Measurements from ENCODE around the gene ROBO1. TPM values are rescaled to one million over a fixed set of nuclear protein-coding genes. Genes with fewer than 3 reads are reported as not detected.

ROBO1 gene
- total RNA-seq, 2 donors from 2014 or later, result 0.12 TPM; not detected in 1

DNA sequence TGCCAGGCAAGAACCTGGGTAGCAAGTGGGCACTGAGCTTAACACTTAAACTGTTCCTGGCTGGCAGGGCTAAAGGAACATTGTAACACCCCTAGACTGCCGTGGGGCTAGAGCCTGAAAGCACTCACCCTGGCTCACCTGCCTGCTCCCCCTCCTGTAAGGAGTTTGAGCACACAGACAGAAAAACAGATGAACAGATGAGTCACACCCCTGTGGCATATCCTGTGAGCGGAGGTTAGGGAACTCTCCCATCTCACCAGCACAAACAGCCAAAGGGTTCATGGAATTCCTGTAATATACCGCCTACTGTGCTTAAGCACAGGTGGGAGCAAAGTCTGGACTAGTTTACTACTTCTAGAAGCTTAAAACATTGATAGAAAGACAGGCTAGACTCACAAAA, 300.1 kb downstream of the ROBO1 start:
- H3K9me3 Mint-ChIP-seq, result peaks cover 0 to 13% of the 10 kb centered on the region in 2 donors
- ATAC-seq, result no peak
- H3K36me3 Mint-ChIP-seq, result no peaks in the 10 kb centered on the region
- no peak for DNase-seq (ENCODE audit: low spot score in 2 of 2)
- no peak overlapping the region for H3K27ac Mint-ChIP-seq

DNA sequence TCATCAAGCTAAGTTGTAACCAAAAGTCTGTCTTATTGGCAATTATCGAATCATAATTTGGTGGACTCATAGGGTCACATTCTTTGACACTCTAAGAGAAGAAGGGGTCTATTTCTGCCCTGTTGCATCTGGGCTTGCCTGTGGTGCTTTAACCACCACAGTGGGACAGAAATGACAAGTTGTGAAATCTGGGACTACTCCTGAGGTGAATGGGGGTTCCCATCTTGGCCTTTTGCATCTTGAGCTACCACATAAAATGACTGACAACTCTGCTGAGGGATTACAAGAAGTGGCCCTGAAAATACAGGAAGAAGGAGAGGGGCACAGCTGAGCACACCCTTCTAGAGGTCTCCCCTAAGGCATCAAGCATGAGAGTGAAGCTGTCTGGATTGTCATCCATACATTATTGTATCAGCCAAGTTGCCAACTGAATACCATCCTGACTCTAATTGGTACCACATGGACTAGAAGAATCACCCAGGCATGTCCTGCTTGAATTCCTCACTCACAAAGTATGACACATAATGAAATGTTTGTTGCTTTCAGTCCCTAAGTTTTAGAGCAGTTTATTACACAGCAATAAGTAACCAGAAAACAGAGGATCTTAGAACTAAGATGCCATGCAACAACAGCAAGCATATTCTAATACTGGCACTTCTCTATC, 306.5 kb downstream of the ROBO1 start:
- ATAC-seq, result no peak
- H3K27ac Mint-ChIP-seq, result no peak overlapping the region

DNA sequence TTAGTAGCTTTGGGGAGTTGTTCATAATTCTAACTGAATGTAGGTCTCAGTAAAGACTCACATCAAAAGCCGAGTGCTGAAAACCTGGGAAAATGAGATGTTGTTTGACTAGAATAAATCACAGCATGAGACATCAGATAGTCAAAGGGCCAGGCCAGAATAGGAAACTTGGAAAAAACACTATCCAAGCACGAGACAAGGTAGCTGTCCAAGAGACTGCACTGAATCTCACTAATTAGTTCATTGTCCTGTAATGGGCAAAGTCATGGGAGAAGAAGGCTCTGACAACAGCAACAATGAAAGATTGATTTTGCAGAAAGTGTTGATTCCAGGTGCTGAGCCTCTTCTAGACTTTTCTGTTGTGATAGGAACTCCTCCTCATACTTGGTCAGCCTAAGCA, 314.2 kb downstream of the ROBO1 start:
- peaks cover 0 to 4% of the 10 kb centered on the region in 2 donors for H3K36me3 Mint-ChIP-seq
- no peak overlapping the region for H3K27ac Mint-ChIP-seq
- ATAC-seq (no peak), DNase-seq (ENCODE audit: low spot score in 2 of 2) (no peak)
- H3K9me3 Mint-ChIP-seq, result peaks cover 8 to 22% of the 10 kb centered on the region in 2 donors

More for the DNA sequence above, 306.5 kb downstream of the ROBO1 start:
- Mint-ChIP-seq H3K36me3 (peaks cover 0 to 4% of the 10 kb centered on the region in 2 donors), H3K9me3 (peaks cover 8 to 17% of the 10 kb centered on the region in 2 donors)
- no peak for DNase-seq (ENCODE audit: low spot score in 2 of 2)

DNA sequence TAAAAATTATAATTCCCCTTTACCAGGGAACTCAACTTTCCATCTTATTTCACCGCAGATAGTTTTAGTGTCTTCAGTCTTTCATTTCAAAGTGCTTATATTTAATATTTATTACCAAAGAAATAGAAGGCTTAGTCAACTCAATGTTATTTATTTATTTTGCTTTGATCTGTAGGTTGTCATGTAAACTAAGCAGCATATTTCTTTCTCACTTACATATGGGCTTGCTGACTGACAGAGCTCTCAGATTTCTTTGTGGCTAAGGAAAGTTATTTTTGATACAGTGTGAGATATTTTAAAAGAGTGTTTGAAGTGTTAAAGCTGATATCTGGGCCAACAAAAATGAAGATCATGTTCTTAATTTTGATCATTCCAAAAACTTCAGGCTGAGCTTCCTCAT, 331.4 kb downstream of the ROBO1 start:
- peaks cover 9 to 13% of the 10 kb centered on the region in 2 donors for H3K9me3 Mint-ChIP-seq
- H3K27ac Mint-ChIP-seq, result no peak overlapping the region
- no peak for ATAC-seq
- DNase-seq (ENCODE audit: low spot score in 2 of 2), result no peak
- no peaks in the 10 kb centered on the region for H3K36me3 Mint-ChIP-seq

DNA sequence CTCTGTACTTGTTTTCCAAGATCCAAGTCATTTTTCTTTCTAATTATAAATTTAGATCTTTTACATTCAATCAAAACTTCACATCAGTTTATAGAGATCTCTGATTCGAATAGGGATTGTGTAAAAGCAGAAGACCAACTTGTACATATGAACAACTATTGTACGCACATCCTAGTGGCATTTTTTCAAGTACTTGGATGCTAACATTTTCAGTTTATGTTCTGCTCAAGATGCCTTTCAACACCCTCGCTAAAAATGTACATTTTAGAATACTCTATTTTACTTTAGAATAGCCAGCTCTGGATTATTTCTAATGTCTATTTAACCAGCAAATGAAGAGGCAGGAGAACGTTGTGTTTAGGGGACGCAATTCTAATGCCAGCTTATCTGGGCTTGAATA, 340.7 kb downstream of the ROBO1 start:
- Mint-ChIP-seq H3K36me3 (no peaks in the 10 kb centered on the region), H3K27ac (no peak overlapping the region), H3K9me3 (peaks cover 13 to 18% of the 10 kb centered on the region in 2 donors)
- no peak for DNase-seq (ENCODE audit: low spot score in 2 of 2)
- no peak for ATAC-seq

DNA sequence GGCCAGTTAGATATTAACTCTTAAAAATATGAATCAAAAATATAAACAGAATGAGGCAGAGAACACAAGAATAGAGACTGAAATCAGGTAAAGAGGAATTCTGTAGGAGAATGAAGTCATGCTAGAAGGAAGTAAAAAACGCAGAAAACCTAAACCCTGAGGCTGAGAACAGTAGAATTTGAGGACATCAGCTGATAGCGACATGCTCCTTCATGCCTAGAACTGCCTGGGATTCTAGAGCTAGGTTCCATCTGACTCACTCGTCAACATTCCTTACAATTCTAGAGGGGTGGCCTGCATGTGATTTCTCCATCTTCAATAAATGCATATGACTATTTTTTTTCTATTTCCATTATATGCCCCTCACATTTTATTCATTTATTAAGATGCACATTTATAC, 343.0 kb downstream of the ROBO1 start:
- DNase-seq (ENCODE audit: low spot score in 2 of 2) (no peak), ATAC-seq (no peak)
- Mint-ChIP-seq H3K27ac (no peak overlapping the region), H3K36me3 (no peaks in the 10 kb centered on the region), H3K9me3 (peaks cover 17 to 21% of the 10 kb centered on the region in 2 donors)

DNA sequence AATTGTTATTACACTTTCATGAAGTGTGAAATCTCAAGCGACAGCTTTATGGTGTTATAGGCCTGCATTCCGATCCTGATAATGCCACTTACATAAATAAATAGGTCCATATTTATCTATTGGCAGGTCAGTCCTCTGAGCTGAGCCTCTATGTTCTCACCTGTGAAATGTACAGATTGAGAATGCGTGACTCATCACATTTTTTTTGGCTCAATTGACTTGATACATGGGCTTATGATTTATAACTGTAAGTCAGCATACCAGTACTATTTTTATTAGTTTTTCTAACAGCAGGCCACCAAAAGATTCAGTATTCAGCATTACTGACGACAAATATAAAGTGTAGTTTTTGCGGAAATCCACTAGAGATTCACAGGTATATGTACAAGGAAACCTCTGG, 344.4 kb downstream of the ROBO1 start:
- ATAC-seq (no peak), DNase-seq (ENCODE audit: low spot score in 2 of 2) (no peak)
- no peak overlapping the region for H3K27ac Mint-ChIP-seq
- peaks cover 21 to 28% of the 10 kb centered on the region in 2 donors for H3K9me3 Mint-ChIP-seq
- no peaks in the 10 kb centered on the region for H3K36me3 Mint-ChIP-seq

DNA sequence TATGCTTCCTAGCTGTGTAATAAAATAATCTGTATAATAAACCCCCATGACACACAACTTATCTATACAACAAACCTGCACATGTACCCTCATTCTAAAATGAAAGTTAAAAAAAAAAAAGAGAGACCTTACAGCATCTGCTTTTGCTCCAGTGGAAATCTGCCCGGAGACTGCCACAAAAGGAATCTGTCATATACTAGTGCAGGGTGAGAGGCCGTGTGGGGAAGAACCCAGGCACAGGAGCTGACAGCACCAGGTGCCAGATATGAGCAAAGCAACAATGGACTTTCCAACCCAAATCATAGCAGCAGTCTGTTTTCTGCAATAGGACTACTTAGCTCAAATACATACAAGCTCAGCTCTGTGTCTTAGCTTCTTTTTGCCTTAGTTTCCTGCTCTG, 346.5 kb downstream of the ROBO1 start:
- no peak for ATAC-seq
- Mint-ChIP-seq H3K9me3 (peaks cover 20 to 24% of the 10 kb centered on the region in 2 donors), H3K27ac (no peak overlapping the region), H3K36me3 (no peaks in the 10 kb centered on the region)
- no peak for DNase-seq (ENCODE audit: low spot score in 2 of 2)

DNA sequence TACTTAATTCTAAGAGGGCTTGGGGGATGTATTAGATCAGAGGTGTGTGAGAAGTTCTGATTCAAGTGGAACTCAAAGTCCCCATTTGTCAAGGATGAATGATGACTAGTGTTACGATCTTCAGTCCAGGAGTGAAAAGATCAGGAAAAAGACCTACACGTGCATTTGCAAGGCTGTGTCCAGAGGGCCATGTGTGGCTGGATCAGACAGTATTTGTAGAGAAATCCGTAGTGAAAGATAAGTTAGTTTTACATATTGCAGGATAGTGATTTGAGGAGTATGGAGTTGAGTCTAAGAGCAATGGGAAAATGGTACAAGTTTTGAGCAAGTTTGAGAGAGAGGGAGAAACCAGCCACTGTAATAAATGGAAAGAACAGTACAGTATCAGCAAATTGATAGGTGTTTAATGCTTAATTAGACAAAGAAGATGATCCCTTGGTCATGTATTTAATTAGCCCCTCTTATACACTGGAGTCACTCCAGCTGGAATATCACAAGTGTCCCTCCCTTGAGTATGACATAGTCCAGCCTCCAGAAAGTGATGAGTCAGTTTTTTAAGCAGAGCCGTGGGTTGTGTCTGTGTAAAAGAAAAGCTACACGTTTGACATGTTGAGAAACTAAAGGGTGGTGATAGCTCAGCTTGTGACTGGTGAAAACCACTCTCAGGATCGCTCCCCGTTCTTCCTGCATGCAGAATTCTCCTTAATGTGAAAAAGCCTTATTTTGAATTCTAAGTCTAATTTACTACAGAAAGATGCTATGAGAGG, 348.8 kb downstream of the ROBO1 start:
- no peak overlapping the region for H3K27ac Mint-ChIP-seq
- ATAC-seq (no peak), DNase-seq (ENCODE audit: low spot score in 2 of 2) (no peak)
- H3K9me3 Mint-ChIP-seq, result peaks cover 33 to 38% of the 10 kb centered on the region in 2 donors
- H3K36me3 Mint-ChIP-seq, result no peaks in the 10 kb centered on the region

DNA sequence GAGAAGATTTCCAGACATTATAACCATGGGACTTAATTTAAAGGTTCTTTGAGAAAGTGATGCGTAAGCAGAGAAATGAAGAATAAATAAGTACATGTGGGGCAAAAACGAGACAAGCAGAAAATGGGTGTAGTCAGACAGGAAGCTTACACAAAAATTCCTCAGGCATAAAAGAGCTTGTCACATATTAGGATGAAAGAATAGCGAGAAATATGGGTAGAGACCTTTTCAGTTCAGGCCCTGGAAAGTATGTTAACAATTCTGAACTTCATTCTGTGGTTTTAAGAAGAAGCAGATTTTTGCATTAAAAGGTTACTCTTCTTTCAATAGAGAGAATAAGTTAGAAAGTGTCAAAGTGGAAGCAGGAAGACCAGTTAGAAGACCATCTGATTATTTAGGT, 352.4 kb downstream of the ROBO1 start:
- H3K36me3 Mint-ChIP-seq, result no peaks in the 10 kb centered on the region
- ATAC-seq, result no peak
- H3K27ac Mint-ChIP-seq, result no peak overlapping the region
- no peak for DNase-seq (ENCODE audit: low spot score in 2 of 2)
- H3K9me3 Mint-ChIP-seq, result peaks cover 25 to 27% of the 10 kb centered on the region in 2 donors

DNA sequence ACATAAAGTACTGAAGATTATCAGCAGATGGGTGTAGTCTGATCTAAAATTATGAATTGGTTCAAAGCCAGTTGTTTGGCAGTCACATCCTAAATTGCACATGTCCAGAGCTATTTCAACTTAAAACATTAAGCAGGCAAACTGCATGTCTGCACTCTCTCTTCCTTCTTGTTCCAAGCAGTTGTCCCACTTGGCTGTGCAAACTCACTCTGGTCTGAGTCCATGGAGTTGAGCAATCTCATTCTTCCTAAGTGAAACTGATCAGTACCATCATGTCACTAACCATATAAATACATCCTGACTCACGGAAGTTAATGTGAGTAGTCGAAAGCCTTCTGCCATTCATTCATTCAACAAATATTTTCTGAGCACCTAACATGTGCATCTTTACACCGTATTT, 353.0 kb downstream of the ROBO1 start:
- ATAC-seq, result no peak
- Mint-ChIP-seq H3K36me3 (no peaks in the 10 kb centered on the region), H3K27ac (no peak overlapping the region), H3K9me3 (peaks cover 25 to 27% of the 10 kb centered on the region in 2 donors)
- no peak for DNase-seq (ENCODE audit: low spot score in 2 of 2)

DNA sequence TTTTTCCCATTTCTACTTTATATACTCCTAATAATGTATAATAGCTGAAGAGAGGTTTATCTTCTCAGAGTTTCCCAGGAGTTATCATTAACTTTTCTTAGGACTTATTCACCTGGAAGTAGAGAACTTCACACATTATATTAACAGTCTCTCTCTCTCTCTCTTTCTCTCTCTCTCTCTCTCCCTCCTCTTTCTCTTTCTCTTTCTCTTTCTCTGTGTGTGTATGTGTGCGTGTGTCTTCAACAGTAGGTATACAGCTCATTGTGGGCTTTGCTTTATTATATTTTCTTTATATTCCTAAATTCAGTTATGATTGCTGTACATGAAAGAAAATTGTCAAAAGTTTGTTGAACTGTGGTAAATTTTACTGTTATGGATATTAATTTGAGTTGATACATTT, 353.8 kb downstream of the ROBO1 start:
- DNase-seq (ENCODE audit: low spot score in 2 of 2) (no peak), ATAC-seq (no peak)
- H3K36me3 Mint-ChIP-seq, result no peaks in the 10 kb centered on the region
- H3K27ac Mint-ChIP-seq, result no peak overlapping the region
- peaks cover 23 to 27% of the 10 kb centered on the region in 2 donors for H3K9me3 Mint-ChIP-seq

DNA sequence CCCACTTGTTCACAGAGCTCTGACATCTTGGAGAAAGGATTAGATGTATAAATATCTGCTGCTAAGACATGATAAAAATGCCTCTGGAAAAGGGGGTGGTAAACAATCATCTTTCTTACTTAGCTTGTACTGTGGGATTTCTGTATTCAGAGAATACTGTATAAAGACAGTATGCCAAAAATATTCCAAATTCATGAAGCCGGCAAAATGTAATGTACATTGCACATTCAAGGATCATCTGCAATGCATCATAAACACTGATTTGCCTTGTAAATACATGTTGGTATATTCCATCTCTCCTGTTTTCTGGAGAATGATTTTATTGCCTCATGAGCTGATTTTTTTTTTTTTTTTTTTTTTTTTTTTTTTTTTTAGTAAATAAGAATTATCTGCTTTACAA, 355.3 kb downstream of the ROBO1 start:
- no peak overlapping the region for H3K27ac Mint-ChIP-seq
- no peaks in the 10 kb centered on the region for H3K36me3 Mint-ChIP-seq
- ATAC-seq (no peak), DNase-seq (ENCODE audit: low spot score in 2 of 2) (no peak)
- H3K9me3 Mint-ChIP-seq, result peaks cover 19 to 23% of the 10 kb centered on the region in 2 donors

DNA sequence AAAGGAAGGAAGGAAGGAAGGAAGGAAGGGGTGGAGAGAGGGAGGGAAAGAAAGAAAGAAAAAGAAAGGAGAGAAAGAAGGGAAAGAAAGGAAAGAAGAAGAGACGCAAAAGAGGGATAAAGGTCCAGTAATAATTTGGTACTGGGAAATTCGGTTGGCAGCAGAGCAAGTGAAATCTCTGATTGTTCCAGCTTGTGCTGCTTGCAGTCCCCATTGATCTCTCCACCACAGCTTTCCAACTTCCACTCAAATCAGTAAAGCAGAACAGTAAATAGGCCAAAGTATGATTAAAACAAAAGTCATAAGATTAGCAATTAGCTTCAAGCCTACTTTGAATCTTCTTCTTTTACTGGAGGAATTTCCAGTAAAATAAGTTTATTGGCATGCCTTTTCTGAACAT, 357.2 kb downstream of the ROBO1 start:
- ATAC-seq, result no peak
- no peaks in the 10 kb centered on the region for H3K36me3 Mint-ChIP-seq
- no peak for DNase-seq (ENCODE audit: low spot score in 2 of 2)
- H3K9me3 Mint-ChIP-seq, result peaks cover 12 to 13% of the 10 kb centered on the region in 2 donors
- H3K27ac Mint-ChIP-seq, result no peak overlapping the region

DNA sequence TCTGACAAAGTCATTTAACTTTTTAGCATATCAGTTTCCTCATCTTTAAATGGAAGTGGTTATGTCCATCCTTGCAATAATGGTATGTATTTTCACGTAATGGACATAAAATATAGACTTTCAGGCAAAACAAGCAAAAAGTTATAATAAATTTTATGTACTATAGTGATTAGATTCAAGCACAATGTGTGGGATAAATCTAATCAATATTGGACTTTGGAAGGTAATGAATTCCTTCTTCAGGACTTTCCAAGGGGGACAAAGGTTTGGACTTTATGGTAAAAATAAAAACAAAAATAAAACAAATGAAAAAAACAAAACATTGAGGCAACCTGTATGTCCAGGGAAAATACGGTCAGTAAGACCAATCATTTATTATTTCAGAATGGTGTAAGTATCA, 357.7 kb downstream of the ROBO1 start:
- Mint-ChIP-seq H3K27ac (no peak overlapping the region), H3K36me3 (no peaks in the 10 kb centered on the region), H3K9me3 (peaks cover 7 to 8% of the 10 kb centered on the region in 2 donors)
- no peak for ATAC-seq
- no peak for DNase-seq (ENCODE audit: low spot score in 2 of 2)

DNA sequence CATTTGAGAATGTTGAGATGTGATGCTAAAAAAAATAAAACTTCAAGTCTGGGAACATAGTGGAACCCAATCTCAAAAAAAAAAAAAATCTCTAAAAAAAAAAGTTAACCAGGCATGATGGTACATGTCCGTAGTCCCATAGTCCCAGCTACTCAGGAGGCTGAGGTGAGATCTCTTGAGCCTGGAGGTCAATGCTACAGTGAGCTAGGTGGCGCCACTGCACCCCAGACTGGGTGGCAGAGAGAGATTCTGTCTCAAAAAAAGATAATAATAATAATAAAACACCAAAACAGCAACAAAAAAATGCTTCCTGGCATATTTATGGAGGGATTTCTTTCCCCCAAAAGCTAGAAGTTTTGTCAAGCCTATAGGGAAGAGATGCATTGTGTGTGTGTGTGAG, 361.6 kb downstream of the ROBO1 start:
- peaks cover 3% of the 10 kb centered on the region in 2 donors for H3K9me3 Mint-ChIP-seq
- no peak overlapping the region for H3K27ac Mint-ChIP-seq
- H3K36me3 Mint-ChIP-seq, result no peaks in the 10 kb centered on the region
- ATAC-seq, result no peak
- no peak for DNase-seq (ENCODE audit: low spot score in 2 of 2)

DNA sequence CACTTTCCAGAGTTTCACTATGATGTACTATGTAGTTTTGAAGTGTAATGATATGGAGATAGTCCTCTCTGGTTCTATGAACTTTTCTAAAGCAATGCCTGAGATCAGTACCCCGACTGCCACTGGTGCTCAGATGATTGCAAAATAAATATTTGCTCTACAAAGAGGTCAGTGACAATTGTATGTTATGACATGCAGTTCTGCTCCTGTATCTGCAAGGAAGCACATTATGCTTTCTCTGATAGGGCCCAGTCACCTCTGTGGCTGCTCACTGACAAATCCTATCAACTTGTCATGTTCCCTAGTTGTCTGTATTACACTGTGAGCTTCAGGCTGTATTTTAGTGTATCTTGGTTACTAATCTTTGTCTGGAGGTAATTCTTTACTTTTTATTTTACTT, 362.6 kb downstream of the ROBO1 start:
- Mint-ChIP-seq H3K36me3 (no peaks in the 10 kb centered on the region), H3K27ac (no peak overlapping the region)

DNA sequence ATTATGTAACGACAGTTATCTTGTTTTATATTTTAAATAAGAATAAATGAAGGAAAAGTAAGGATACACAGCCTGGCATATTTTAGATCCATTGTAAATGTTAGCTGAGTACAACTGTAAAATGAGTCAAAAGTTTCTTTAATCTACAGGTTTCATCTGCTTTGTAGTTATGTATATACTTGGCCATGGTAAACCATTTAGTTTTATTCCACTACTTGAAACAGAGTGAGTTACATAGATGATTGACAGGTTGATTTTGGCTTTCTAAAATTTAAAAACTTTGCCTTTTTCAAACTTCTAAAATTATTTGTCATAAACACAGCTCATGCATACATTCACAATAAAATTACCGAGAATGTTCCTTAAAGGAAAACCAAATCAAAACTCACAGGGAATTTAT, 371.2 kb downstream of the ROBO1 start:
- no peak for DNase-seq (ENCODE audit: low spot score in 2 of 2)
- no peak for ATAC-seq
- Mint-ChIP-seq H3K9me3 (peaks cover 7 to 21% of the 10 kb centered on the region in 2 donors), H3K27ac (no peak overlapping the region), H3K36me3 (no peaks in the 10 kb centered on the region)

More for the DNA sequence above, 362.6 kb downstream of the ROBO1 start:
- H3K9me3 Mint-ChIP-seq, result no peaks in the 10 kb centered on the region
- no peak for ATAC-seq
- DNase-seq (ENCODE audit: low spot score in 2 of 2), result no peak
